Naive thymus-derived CD4-positive, alpha-beta T cell (primary cell): ENCODE data around the gene HVCN1. TPM values are rescaled to one million over a fixed set of nuclear protein-coding genes. Genes with fewer than 3 reads are reported as not detected.

Experiments
- ATAC-seq: fragments of 150-1000 bp; cut with Tn5 transposase; 2 replicates; pipeline ENCODE4 v1.10.0; 2021; ENCODE audit warnings: mild to moderate bottlenecking, moderate library complexity
- CTCF ChIA-PET: fragments of 350-600 bp; sonication (Branson Sonifier 250); formaldehyde crosslinking; loops from one replicate; lab custom pipeline; 2021; ENCODE audit warnings: antibody characterized with exemption; lab: Charles Lee
- POLR2A ChIA-PET: fragments of 350-600 bp; sonication (Branson Sonifier 250); formaldehyde crosslinking; loops from one replicate; lab custom pipeline; 2021; ENCODE audit warnings: antibody characterized with exemption, inconsistent platforms; lab: Charles Lee
- DNase-seq, 9 donors: peaks; one replicate each; pipeline versions ENCODE4 v3.0.0 to v3.0.0-alpha.2; 2020 to 2022; ENCODE audit warnings: mixed read lengths in 1 of 9
- H3K27ac ChIP-seq: one replicate; pipeline ENCODE4 v1.7.0; 2013; ENCODE audit warnings: mild to moderate bottlenecking, low read depth, low read length, moderate library complexity
- H3K27me3 ChIP-seq, 2 donors: one replicate each; pipeline ENCODE4 v1.7.0; 2013; ENCODE audit warnings: low read length in 2 of 2, mild to moderate bottlenecking in 2 of 2, moderate library complexity in 2 of 2; ENCODE audit not compliant: control insufficient read depth in 2 of 2, insufficient read depth in 2 of 2
- H3K36me3 ChIP-seq, 3 experiments: 1 replicate in 2 of 3; 2 replicates in 1 of 3; pipeline ENCODE4 v1.7.0; 2013; ENCODE audit warnings: low read length in 3 of 3, mild to moderate bottlenecking in 3 of 3, moderate library complexity in 1 of 3; ENCODE audit not compliant: insufficient read depth in 3 of 3, control insufficient read depth in 2 of 3
- H3K4me1 ChIP-seq, 2 donors: one replicate each; pipeline ENCODE4 v1.7.0; 2013; ENCODE audit warnings: low read length in 2 of 2, mild to moderate bottlenecking in 2 of 2, moderate library complexity in 1 of 2; ENCODE audit not compliant: control insufficient read depth in 2 of 2, insufficient read depth in 2 of 2
- H3K4me3 ChIP-seq: 2 replicates; pipeline ENCODE4 v1.7.0; 2013; ENCODE audit warnings: mild to moderate bottlenecking, low read length
- H3K9me3 ChIP-seq, 3 experiments: 1 replicate in 2 of 3; 2 replicates in 1 of 3; pipeline ENCODE4 v1.7.0; 2013; ENCODE audit warnings: low read length in 3 of 3; ENCODE audit not compliant: control insufficient read depth in 2 of 3
- H3K27ac Mint-ChIP-seq, 9 donors: one replicate each; pipeline ENCODE4 v1.8.0; 2020 to 2022; ENCODE audit warnings: mixed read lengths in 9 of 9, mild to moderate bottlenecking in 8 of 9, moderate library complexity in 5 of 9, inconsistent platforms in 2 of 9
- H3K27me3 Mint-ChIP-seq, 5 donors: one replicate each; pipeline ENCODE4 v1.8.0; 2021 to 2022; ENCODE audit warnings: mixed read lengths in 5 of 5, mild to moderate bottlenecking in 1 of 5
- H3K36me3 Mint-ChIP-seq, 5 donors: one replicate each; pipeline ENCODE4 v1.8.0; 2020 to 2022; ENCODE audit warnings: mixed read lengths in 5 of 5, mild to moderate bottlenecking in 3 of 5, inconsistent platforms in 1 of 5
- H3K4me1 Mint-ChIP-seq, 7 donors: one replicate each; pipeline ENCODE4 v1.8.0; 2020 to 2022; ENCODE audit warnings: mixed read lengths in 7 of 7, mild to moderate bottlenecking in 3 of 7, inconsistent platforms in 1 of 7
- H3K4me3 Mint-ChIP-seq, 10 donors: one replicate each; pipeline ENCODE4 v1.8.0; 2020 to 2022; ENCODE audit warnings: mild to moderate bottlenecking in 10 of 10, mixed read lengths in 10 of 10, moderate library complexity in 6 of 10, inconsistent platforms in 2 of 10
- H3K9me3 Mint-ChIP-seq, 11 donors: one replicate each; pipeline ENCODE4 v1.8.0; 2020 to 2022; ENCODE audit warnings: mixed read lengths in 11 of 11, mild to moderate bottlenecking in 4 of 11, inconsistent platforms in 1 of 11, moderate library complexity in 1 of 11
- intact Hi-C, 2 donors: fragments of 100-400 bp; cut with micrococcal nuclease; formaldehyde crosslinking; loops; one replicate each; pipeline ENCODE4 v1.15.1; 2023
- polyA plus RNA-seq, 2 donors: library from polyadenylated mRNA; unstranded; fragments of 300-500 nt; fragmentation: Illumina TruSeq; gene quantifications; one replicate each; pipeline ENCODE4 v1.2.3, GENCODE V29; 2021
- total RNA-seq, 6 experiments: library from RNA in 5 of 6; stranded (reverse) in 5 of 6; gene quantifications; 1 replicate in 5 of 6; 2 replicates in 1 of 6; pipeline ENCODE4 v1.2.3 and lab custom pipeline; 2021 to 2026

The HVCN1 gene
- total and polyA plus RNA-seq, 7 experiments from 2014 or later: 6.4 to 25.3 (median 14.2) TPM

DNA sequence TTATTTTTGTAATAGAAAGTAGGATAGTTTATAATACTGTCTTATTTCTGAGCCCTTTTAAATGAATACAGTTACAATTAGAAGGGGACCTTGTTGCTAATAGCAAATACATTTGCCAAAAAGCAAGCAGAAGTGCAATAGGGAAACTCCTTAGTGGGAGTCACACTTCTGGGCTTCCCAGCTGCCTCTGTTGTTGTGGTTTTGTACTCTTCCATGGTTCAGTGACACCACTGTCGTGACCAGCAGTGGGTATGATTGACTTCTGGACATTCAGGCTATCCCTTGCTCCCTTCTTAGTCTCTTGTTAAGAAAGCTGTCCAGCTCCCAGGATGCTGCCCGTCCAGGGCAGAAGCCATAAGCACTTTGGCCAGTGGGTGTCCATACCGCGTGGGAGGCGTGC lies 52.4 kb downstream of the HVCN1 start:
- intact Hi-C loops: no loop called here
- ChIA-PET POLR2A (interaction anchor here (0.6 kb wide), 1 partner anchor 34 kb away, joined by 5 read pairs; no protein-coding TSS in a partner anchor), CTCF (no interaction called here)
- ATAC-seq (peak; percentile 37), DNase-seq (no peak)
- no peaks in the 10 kb centered on the region for H3K27me3 ChIP-seq
- peaks cover 0 to 11% (median 0%) of the 10 kb centered on the region in 5 donors for H3K36me3 Mint-ChIP-seq
- H3K9me3 Mint-ChIP-seq: no peaks in the 10 kb centered on the region
- no peak overlapping the region for H3K4me3 Mint-ChIP-seq
- H3K27ac ChIP-seq: no peak overlapping the region
- H3K4me3 ChIP-seq: no peak overlapping the region
- H3K4me1 Mint-ChIP-seq: peaks cover 6 to 45% (median 24%) of the 10 kb centered on the region in 7 donors
- no peaks in the 10 kb centered on the region for H3K9me3 ChIP-seq
- no peaks in the 10 kb centered on the region for H3K4me1 ChIP-seq
- no peaks in the 10 kb centered on the region for H3K27me3 Mint-ChIP-seq
- no peak overlapping the region for H3K27ac Mint-ChIP-seq
- no peaks in the 10 kb centered on the region for H3K36me3 ChIP-seq

DNA sequence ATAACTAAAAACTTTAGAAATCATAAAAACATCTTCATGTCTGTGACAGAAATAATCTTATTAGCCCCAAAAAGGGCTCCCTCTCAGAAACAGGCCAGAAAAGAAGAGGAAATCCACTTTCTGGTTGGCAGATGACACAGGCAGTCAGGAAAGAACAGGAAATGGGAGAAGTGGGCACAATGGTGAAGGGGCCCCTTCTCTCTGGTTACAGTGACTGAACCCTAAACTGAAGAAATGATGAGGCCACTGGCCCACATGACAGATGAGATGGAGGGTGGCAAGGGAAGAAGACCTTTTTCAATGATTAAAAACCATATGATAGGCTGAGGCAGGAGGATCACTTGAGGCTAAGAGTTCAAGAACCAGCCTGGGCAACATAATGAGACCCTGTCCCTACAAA lies 53.9 kb downstream of the HVCN1 start:
- intact Hi-C loops: no loop called here
- POLR2A ChIA-PET: interaction anchor here (0.6 to 1.0 kb wide), 2 partner anchors 8 to 564 kb away, joined by 4 to 5 read pairs; no protein-coding TSS in a partner anchor
- CTCF ChIA-PET: no interaction called here

GRCh38 chr12:110627500-110628195 lies 61.3 kb downstream of the HVCN1 start:
- DNase-seq: no peak
- no peak for ATAC-seq
- H3K9me3 ChIP-seq: no peaks in the 10 kb centered on the region
- peak overlapping the region; percentile 44 for H3K27ac ChIP-seq
- no peaks in the 10 kb centered on the region for H3K27me3 Mint-ChIP-seq
- intact Hi-C loops: no loop called here
- no peaks in the 10 kb centered on the region for H3K36me3 ChIP-seq
- ChIA-PET POLR2A (interaction anchor here (0.6 to 1.4 kb wide), 8 partner anchors 8 to 1268 kb away, joined by 3 to 5 read pairs (median 4); partner anchors contain the start of genes RAD9B and VPS29), CTCF (interaction anchor here (0.6 to 1.2 kb wide), 4 partner anchors 27 to 115 kb away, joined by 3 to 5 read pairs (median 4); no protein-coding TSS in a partner anchor)
- H3K27ac Mint-ChIP-seq: peak overlapping the region in 8 of 9 donors; percentile 69 to 87 (median 80)
- peaks cover 0 to 12% (median 5%) of the 10 kb centered on the region in 5 donors for H3K36me3 Mint-ChIP-seq
- H3K27me3 ChIP-seq: no peaks in the 10 kb centered on the region
- H3K4me3 Mint-ChIP-seq: peak overlapping the region in 9 of 10 donors; percentile 44 to 78 (median 58)
- no peak overlapping the region for H3K4me3 ChIP-seq
- H3K9me3 Mint-ChIP-seq: no peaks in the 10 kb centered on the region
- peaks cover 0 to 10% of the 10 kb centered on the region in 2 donors for H3K4me1 ChIP-seq
- H3K4me1 Mint-ChIP-seq: peaks cover 1 to 26% (median 18%) of the 10 kb centered on the region in 7 donors

More for the DNA sequence above, 53.9 kb downstream of the HVCN1 start:
- H3K4me1 Mint-ChIP-seq: peaks cover 6 to 34% (median 22%) of the 10 kb centered on the region in 7 donors
- no peak for ATAC-seq
- no peaks in the 10 kb centered on the region for H3K27me3 Mint-ChIP-seq
- no peak for DNase-seq
- H3K27me3 ChIP-seq: no peaks in the 10 kb centered on the region
- H3K4me3 ChIP-seq: no peak overlapping the region
- H3K36me3 Mint-ChIP-seq: peaks cover 0 to 5% (median 0%) of the 10 kb centered on the region in 5 donors
- no peaks in the 10 kb centered on the region for H3K36me3 ChIP-seq
- no peak overlapping the region for H3K27ac ChIP-seq
- H3K27ac Mint-ChIP-seq: peak overlapping the region in 2 of 9 donors; percentile 9 to 66
- H3K9me3 ChIP-seq: no peaks in the 10 kb centered on the region
- no peaks in the 10 kb centered on the region for H3K4me1 ChIP-seq
- no peak overlapping the region for H3K4me3 Mint-ChIP-seq
- no peaks in the 10 kb centered on the region for H3K9me3 Mint-ChIP-seq

DNA sequence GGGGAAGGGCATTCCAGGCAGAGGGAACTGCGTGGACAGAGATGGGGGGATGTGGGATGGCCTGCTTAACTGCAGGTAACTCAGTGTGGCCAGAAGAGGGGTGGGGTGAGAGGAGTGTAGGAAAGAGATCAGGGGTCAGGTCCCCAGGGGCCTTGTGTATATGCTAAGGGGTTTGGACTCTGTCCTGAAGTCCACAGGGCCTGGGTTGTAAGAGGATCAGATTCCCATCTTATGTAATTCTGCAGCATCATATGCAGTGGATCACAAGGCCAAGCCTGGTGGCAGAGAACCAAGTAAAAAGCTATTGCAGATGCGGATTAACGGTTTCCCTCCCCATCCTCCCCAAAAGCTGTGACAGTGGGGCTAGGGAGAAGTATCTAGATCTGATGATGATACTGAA lies 66.3 kb downstream of the HVCN1 start:
- Histone ChIP-seq H3K4me3 (no peak overlapping the region), H3K9me3 (no peaks in the 10 kb centered on the region), H3K27ac (no peak overlapping the region), H3K36me3 (no peaks in the 10 kb centered on the region), H3K4me1 (peaks cover 0 to 3% of the 10 kb centered on the region in 2 donors), H3K27me3 (no peaks in the 10 kb centered on the region)
- intact Hi-C loops: no loop called here
- peaks cover 0 to 4% (median 0%) of the 10 kb centered on the region in 5 donors for H3K36me3 Mint-ChIP-seq
- no peaks in the 10 kb centered on the region for H3K27me3 Mint-ChIP-seq
- DNase-seq (no peak), ATAC-seq (no peak)
- ChIA-PET POLR2A (interaction anchor here (1.6 kb wide), 1 partner anchor 172 kb away, joined by 5 read pairs; no protein-coding TSS in a partner anchor), CTCF (interaction anchor here (0.8 to 0.9 kb wide), 2 partner anchors 10 to 71 kb away, joined by 3 read pairs; no protein-coding TSS in a partner anchor)
- peaks cover 1 to 15% (median 10%) of the 10 kb centered on the region in 7 donors for H3K4me1 Mint-ChIP-seq
- H3K4me3 Mint-ChIP-seq: no peak overlapping the region
- H3K27ac Mint-ChIP-seq: no peak overlapping the region
- no peaks in the 10 kb centered on the region for H3K9me3 Mint-ChIP-seq

DNA sequence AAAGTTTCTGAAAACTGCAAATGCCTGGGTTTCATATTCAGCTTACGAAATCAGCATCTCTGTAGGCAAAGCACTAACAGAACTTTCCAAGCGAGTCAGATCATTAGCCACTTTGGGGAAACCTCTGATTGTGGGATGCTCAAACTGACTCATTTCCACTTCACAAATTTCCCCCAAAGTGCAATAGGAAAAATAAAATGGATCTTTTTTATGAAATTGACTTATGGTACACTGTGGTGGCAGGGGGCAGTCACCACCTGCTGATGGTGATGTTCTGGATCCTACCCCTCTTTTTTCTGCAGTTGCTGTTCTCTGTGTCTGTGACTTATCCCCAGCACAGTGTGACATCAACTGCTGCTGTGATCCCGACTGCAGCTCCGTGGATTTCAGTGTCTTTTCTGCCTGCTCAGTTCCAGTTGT lies 69.4 kb downstream of the HVCN1 start:
- Mint-ChIP-seq H3K4me1 (peaks cover 0 to 11% (median under 1%) of the 10 kb centered on the region in 7 donors), H3K36me3 (peaks cover 0 to 4% (median 0%) of the 10 kb centered on the region in 5 donors), H3K27ac (no peak overlapping the region), H3K9me3 (no peaks in the 10 kb centered on the region), H3K27me3 (no peaks in the 10 kb centered on the region), H3K4me3 (no peak overlapping the region)
- Histone ChIP-seq H3K4me3 (no peak overlapping the region), H3K4me1 (peaks cover under 1 to 1% of the 10 kb centered on the region in 2 donors), H3K27me3 (no peaks in the 10 kb centered on the region), H3K27ac (no peak overlapping the region), H3K9me3 (no peaks in the 10 kb centered on the region), H3K36me3 (no peaks in the 10 kb centered on the region)
- no peak for ATAC-seq
- peak in 2 of 9 donors; percentile 15 to 26 for DNase-seq
- ChIA-PET POLR2A (no interaction called here), CTCF (interaction anchor here (0.7 to 1.9 kb wide), 3 partner anchors 25 to 78 kb away, joined by 3 to 13 read pairs (median 3); no protein-coding TSS in a partner anchor)
- intact Hi-C loops: loop anchor here (1.0 to 10.0 kb wide), 3 partner anchors 79 to 1525 kb away; partner anchors contain the start of genes ALKBH2 (in 1 of the 2) and UNG (in 1 of the 2)

DNA sequence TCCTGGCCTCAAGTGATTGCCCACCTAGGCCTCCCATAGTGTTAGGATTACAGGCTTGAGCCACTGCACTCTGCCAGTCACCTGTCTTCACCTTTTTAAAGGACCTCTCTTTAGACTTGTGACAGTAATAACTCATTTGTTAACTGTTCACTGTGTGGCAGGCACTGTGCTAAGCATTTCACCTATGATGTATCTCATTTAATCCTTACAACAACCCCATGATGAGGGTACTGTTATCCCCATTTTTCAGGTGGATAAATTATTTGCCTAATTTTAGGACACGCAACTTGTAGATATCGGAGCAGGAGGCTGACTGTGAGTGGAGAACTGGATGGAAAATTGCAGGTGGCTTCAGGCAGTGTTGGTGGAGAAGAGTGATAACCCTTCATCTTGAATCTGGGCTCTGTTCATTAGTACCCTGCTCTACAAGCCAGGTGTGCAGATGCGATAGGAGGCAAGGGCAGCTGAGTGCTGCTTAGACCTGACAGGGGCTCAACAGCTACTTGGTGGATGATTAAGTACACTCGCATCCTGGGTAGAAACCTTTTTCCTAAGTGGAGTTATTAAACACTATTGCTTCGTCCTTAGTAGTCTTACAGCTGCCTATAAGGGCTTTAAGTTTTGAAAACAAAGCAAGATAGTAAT lies 72.3 kb downstream of the HVCN1 start:
- ChIA-PET CTCF (interaction anchor here (0.6 to 1.1 kb wide), 4 partner anchors 11 to 81 kb away, joined by 4 to 8 read pairs (median 4); no protein-coding TSS in a partner anchor), POLR2A (interaction anchor here (0.6 to 1.0 kb wide), 3 partner anchors 73 to 843 kb away, joined by 3 to 4 read pairs (median 3); partner anchors contain the start of gene VPS29)
- Histone ChIP-seq H3K27ac (no peak overlapping the region), H3K4me1 (peaks cover 4 to 6% of the 10 kb centered on the region in 2 donors), H3K4me3 (no peak overlapping the region), H3K36me3 (peaks cover 0 to 3% (median 0%) of the 10 kb centered on the region in 3 experiments), H3K27me3 (no peaks in the 10 kb centered on the region), H3K9me3 (no peaks in the 10 kb centered on the region)
- intact Hi-C loops: loop anchor here in 1 of 2 donors (10.0 kb wide), 1 partner anchor 1522 kb away; the partner anchor contains the start of genes ALKBH2 and UNG
- peaks cover 0 to 14% (median 4%) of the 10 kb centered on the region in 7 donors for H3K4me1 Mint-ChIP-seq
- H3K27me3 Mint-ChIP-seq: no peaks in the 10 kb centered on the region
- DNase-seq (no peak), ATAC-seq (no peak)
- H3K27ac Mint-ChIP-seq: peak overlapping the region in 1 of 9 donors; percentile 17
- no peaks in the 10 kb centered on the region for H3K9me3 Mint-ChIP-seq
- no peaks in the 10 kb centered on the region for H3K36me3 Mint-ChIP-seq
- no peak overlapping the region for H3K4me3 Mint-ChIP-seq
